GM12878 (cell line): ENCODE results near the gene ADCY2. TPM values are rescaled to one million over a fixed set of nuclear protein-coding genes. Genes with fewer than 3 reads are reported as not detected.

Source experiments
- ATAC-seq: fragments of 200-7000 bp; cut with Tn5 transposase; 3 replicates; pipeline ENCODE4 v1.9.1; 2020; ENCODE audit warnings: mild to moderate bottlenecking, moderate library complexity
- BruUV-seq: library from RNA; stranded (reverse); fragments of 400-500 nt; replicated peaks from 2 replicates; lab custom pipeline; 2021; lab: Mats Ljungman, UMichigan
- CTCF ChIA-PET: fragments of 300-600 bp; sonication (Branson Sonifier 250); formaldehyde crosslinking; extraction: SDS; loops from one replicate; lab custom pipeline; 2021; ENCODE audit warnings: inconsistent platforms; lab: Yijun Ruan, JAX
- POLR2A ChIA-PET: fragments of 350-600 bp; formaldehyde crosslinking; extraction: SDS; loops from one replicate; lab custom pipeline; 2021; ENCODE audit warnings: inconsistent platforms; lab: Charles Lee
- RAD21 ChIA-PET: fragments of 300-600 bp; sonication (Branson Sonifier 250); formaldehyde crosslinking; loops from one replicate; lab custom pipeline; 2023; ENCODE audit warnings: antibody characterized with exemption; ENCODE audit not compliant: unreplicated experiment; lab: Charles Lee
- SMC1A ChIA-PET: fragments of 300-600 bp; sonication (Branson Sonifier 250); formaldehyde crosslinking; loops from one replicate; lab custom pipeline; 2023; ENCODE audit not compliant: unreplicated experiment, uncharacterized antibody; lab: Charles Lee
- DNase-seq: peaks from one replicate; pipeline ENCODE4 v3.0.0-alpha.2; 2011; ENCODE audit warnings: low read depth, low spot score
- FAIRE-seq: peaks from 3 replicates; lab custom pipeline; 2011; peaks lifted over from hg19 to GRCh38; lab: Jason Lieb, UNC
- H2AFZ ChIP-seq: 2 replicates; pipeline ENCODE4 v1.6.0; 2011; ENCODE audit warnings: low read depth, low read length, control low read depth; ENCODE audit not compliant: control insufficient read depth
- H3K27ac ChIP-seq: 2 replicates; pipeline ENCODE4 v1.5.1; 2011; ENCODE audit warnings: control low read depth; ENCODE audit not compliant: control insufficient read depth, insufficient read depth
- H3K27me3 ChIP-seq, 2 experiments: replicated peaks in 1 of 2; 2 replicates each; pipeline versions ENCODE4 v1.6.0 to v1.6.1; 2011; ENCODE audit warnings: low read length in 1 of 2; ENCODE audit not compliant: control insufficient read depth in 2 of 2, insufficient read depth in 2 of 2
- H3K36me3 ChIP-seq, 2 experiments: 2 replicates each; pipeline ENCODE4 v1.5.1; 2011; ENCODE audit warnings: low read length in 1 of 2; ENCODE audit not compliant: control insufficient read depth in 2 of 2, insufficient read depth in 2 of 2
- H3K4me1 ChIP-seq: 2 replicates; pipeline ENCODE4 v1.6.1; 2011; ENCODE audit warnings: mild to moderate bottlenecking, low read length, moderate library complexity, mixed read lengths; ENCODE audit not compliant: control insufficient read depth, insufficient read depth
- H3K4me2 ChIP-seq: 2 replicates; pipeline ENCODE4 v1.6.0; 2011; ENCODE audit warnings: control low read depth; ENCODE audit not compliant: control insufficient read depth, insufficient read depth
- H3K4me3 ChIP-seq: fragments of 200-600 bp; sonication (generic); 2 replicates; pipeline ENCODE4 v1.5.1; 2016
- H3K79me2 ChIP-seq: 2 replicates; pipeline ENCODE4 v1.6.0; 2011; ENCODE audit warnings: low read length; ENCODE audit not compliant: control insufficient read depth, insufficient read depth
- H3K9ac ChIP-seq: 2 replicates; pipeline ENCODE4 v1.8.0; 2011; ENCODE audit warnings: low read length, control low read depth, mixed read lengths; ENCODE audit not compliant: control insufficient read depth, insufficient read depth
- H3K9me3 ChIP-seq: replicated peaks from 3 replicates; pipeline ENCODE4 v1.5.1; 2011; ENCODE audit warnings: mild to moderate bottlenecking, low read length; ENCODE audit not compliant: control insufficient read depth, insufficient read depth
- H4K20me1 ChIP-seq: 2 replicates; pipeline ENCODE4 v1.6.0; 2011; ENCODE audit not compliant: control insufficient read depth, insufficient read depth
- BHLHE40 ChIP-seq, 2 experiments: fragments of 450-650 bp in 1 of 2; IDR thresholded peaks; 2 replicates each; pipeline ENCODE4 v1.6.1; 2011 to 2017; ENCODE audit warnings: low read depth in 2 of 2, borderline replicate concordance in 1 of 2, improper control_type of control experiment in 1 of 2, low read length in 1 of 2, mild to moderate bottlenecking in 1 of 2
- CEBPB ChIP-seq, 2 experiments: fragments of 150-350 bp in 1 of 2; IDR thresholded peaks; 2 replicates each; pipeline ENCODE4 v1.6.1; 2012 to 2014; ENCODE audit warnings: low read depth in 2 of 2, low read length in 2 of 2, borderline replicate concordance in 1 of 2, inconsistent platforms in 1 of 2
- HCFC1 ChIP-seq: fragments of 150-350 bp; IDR thresholded peaks from 2 replicates; pipeline ENCODE4 v1.6.1; 2014; ENCODE audit warnings: low read length
- IKZF2 ChIP-seq, 2 experiments: fragments of 450-650 bp; IDR thresholded peaks; 2 replicates each; pipeline ENCODE4 v1.6.1; 2017; ENCODE audit warnings: mild to moderate bottlenecking in 2 of 2, moderate library complexity in 2 of 2
- IRF4 ChIP-seq: IDR thresholded peaks from 2 replicates; pipeline ENCODE4 v1.6.1; 2011; ENCODE audit warnings: low read depth, low read length
- KAT2A ChIP-seq: conservative IDR thresholded peaks from 2 replicates; pipeline ENCODE4 v1.6.1; 2011; ENCODE audit warnings: low read depth, low read length; ENCODE audit not compliant: control insufficient read depth
- MEF2A ChIP-seq: IDR thresholded peaks from 2 replicates; pipeline ENCODE4 v1.6.1; 2011; ENCODE audit warnings: low read depth, mild to moderate bottlenecking, low read length, moderate library complexity; ENCODE audit not compliant: insufficient read depth
- POLR2AphosphoS5 ChIP-seq: IDR thresholded peaks from 2 replicates; pipeline ENCODE4 v1.6.1; 2011; ENCODE audit warnings: mild to moderate bottlenecking, low read length, inconsistent platforms
- ZBED1 ChIP-seq: IDR thresholded peaks from 2 replicates; pipeline ENCODE4 v1.6.1; 2016; ENCODE audit warnings: borderline replicate concordance
- ZNF622 ChIP-seq: fragments of 450-650 bp; IDR thresholded peaks from 2 replicates; pipeline ENCODE4 v1.6.1; 2017; ENCODE audit warnings: mild to moderate bottlenecking, inconsistent platforms
- WGBS: methylation state at CpG from one replicate; pipeline ENCODE4 v1.1.6; 2016; ENCODE audit warnings: low lambda C conversion rate; ENCODE audit not compliant: insufficient replicate concordance, insufficient coverage; ENCODE audit errors: missing lambda C conversion rate; 5-methylcytosine and 5-hydroxymethylcytosine counted together
- in situ Hi-C: fragments of 300-500 bp; cut with MboI; formaldehyde crosslinking; loops from 9 replicates; pipeline ENCODE4 v1.14.3; 2018; ENCODE audit warnings: mixed read lengths
- intact Hi-C: fragments of 100-400 bp; cut with micrococcal nuclease; formaldehyde crosslinking; loops from one replicate; pipeline ENCODE4 v1.14.2; 2022; ENCODE audit not compliant: unreplicated experiment
- polyA plus RNA-seq, 11 experiments: library from polyadenylated mRNA; depleted of rRNA in 4 of 11; unstranded in 6 of 11; stranded (reverse) in 5 of 11; fragments of >200 nt; fragmentation: Nextera tagmentation in 4 of 11; fragmentation: Illumina TruSeq in 1 of 11; extraction: Ambion mirVana in 4 of 11; extraction: Trizol in 1 of 11; gene quantifications; 1 replicate in 1 of 11; 2 replicates in 10 of 11; pipeline versions ENCODE4 v1.2.1 to v1.2.3, GENCODE V29; 2011 to 2016; ENCODE audit warnings: inconsistent platforms in 2 of 11, missing spikeins in 2 of 11, low read depth in 1 of 11
- total RNA-seq, 4 experiments: library from RNA; depleted of rRNA in 3 of 4; stranded (reverse); fragments of >200 nt in 3 of 4; fragmentation: Illumina TruSeq in 1 of 4; extraction: Trizol in 1 of 4; gene quantifications; 2 replicates each; pipeline versions ENCODE4 v1.2.1 to v1.2.3, GENCODE V29; 2013 to 2021
- TF ChIP-seq, protein P1 (sequence below): fragments of 450-650 bp; IDR thresholded peaks from 2 replicates; pipeline ENCODE4 v1.6.1; 2016; ENCODE audit warnings: mild to moderate bottlenecking

The ADCY2 gene
- total and polyA plus RNA-seq, 10 of the 15 experiments (the other 5 are each of a cell fraction or from before 2014, with no cell fraction given), result 0.07 to 0.26 TPM; not detected in 8

- TF ChIP-seq CEBPB (IDR thresholded peaks at IDR 0.05; ENCODE audit: borderline replicate concordance in 1 of 2, low read depth in 2 of 2, low read length in 2 of 2), result no peak
- no peak for TF ChIP-seq ZBED1
- TF ChIP-seq HCFC1, result no peak
- TF ChIP-seq KAT2A, result no peak
- TF ChIP-seq, protein P1, sequence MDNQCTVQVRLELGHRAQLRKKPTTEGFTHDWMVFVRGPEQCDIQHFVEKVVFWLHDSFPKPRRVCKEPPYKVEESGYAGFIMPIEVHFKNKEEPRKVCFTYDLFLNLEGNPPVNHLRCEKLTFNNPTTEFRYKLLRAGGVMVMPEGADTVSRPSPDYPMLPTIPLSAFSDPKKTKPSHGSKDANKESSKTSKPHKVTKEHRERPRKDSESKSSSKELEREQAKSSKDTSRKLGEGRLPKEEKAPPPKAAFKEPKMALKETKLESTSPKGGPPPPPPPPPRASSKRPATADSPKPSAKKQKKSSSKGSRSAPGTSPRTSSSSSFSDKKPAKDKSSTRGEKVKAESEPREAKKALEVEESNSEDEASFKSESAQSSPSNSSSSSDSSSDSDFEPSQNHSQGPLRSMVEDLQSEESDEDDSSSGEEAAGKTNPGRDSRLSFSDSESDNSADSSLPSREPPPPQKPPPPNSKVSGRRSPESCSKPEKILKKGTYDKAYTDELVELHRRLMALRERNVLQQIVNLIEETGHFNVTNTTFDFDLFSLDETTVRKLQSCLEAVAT, result no peak
These were observed 68.2 kb downstream of the ADCY2 start (continued) for GRCh38 chr5:7464182-7464581.

DNA sequence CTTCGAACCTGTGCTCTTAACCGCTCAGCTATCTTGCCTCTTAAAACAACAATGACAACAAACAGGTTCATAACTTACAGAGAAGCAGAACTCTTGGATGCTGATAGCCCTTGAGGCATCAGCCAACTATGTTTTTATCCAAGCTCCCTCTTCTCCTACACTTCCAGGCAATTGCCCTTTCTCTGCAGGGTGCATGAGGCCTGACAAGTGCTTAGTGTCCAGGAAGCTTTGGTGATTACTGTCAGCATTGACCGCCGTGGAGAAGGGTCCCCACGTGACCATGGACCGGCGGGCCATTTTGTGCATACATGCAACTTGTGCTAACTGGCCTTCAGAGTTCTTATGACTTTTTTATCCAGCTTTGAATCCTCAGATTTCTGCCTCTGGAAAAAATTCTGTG, 71.2 kb downstream of the ADCY2 start:
- H3K27ac ChIP-seq, result no peak overlapping the region
- ChIA-PET POLR2A (no interaction called here), RAD21 (no interaction called here), SMC1A (no interaction called here), CTCF (no interaction called here)
- intact Hi-C loops, result no loop called here
- ATAC-seq (no peak), FAIRE-seq (no peak), DNase-seq (no peak)
- no peak overlapping the region for H3K4me2 ChIP-seq
- no peak for TF ChIP-seq IKZF2 (IDR thresholded peaks at IDR 0.05)
- TF ChIP-seq IRF4, result no peak
- no peak for TF ChIP-seq MEF2A
- TF ChIP-seq BHLHE40 (IDR thresholded peaks at IDR 0.05; ENCODE audit: borderline replicate concordance in 1 of 2, low read depth in 2 of 2, low read length in 1 of 2), result no peak
- TF ChIP-seq POLR2AphosphoS5, result no peak
- no peak for TF ChIP-seq HCFC1
- TF ChIP-seq ZNF622, result no peak
- no peaks in the 10 kb centered on the region for H4K20me1 ChIP-seq
- H3K36me3 ChIP-seq, result no peaks in the 10 kb centered on the region
- no peaks in the 10 kb centered on the region for H3K9me3 ChIP-seq
- H3K4me3 ChIP-seq, result no peak overlapping the region
- H3K4me1 ChIP-seq, result no peaks in the 10 kb centered on the region
- in situ Hi-C loops, result no loop called here
- WGBS, result 48% methylated on average over 7 of the region's 7 CpGs
- H3K79me2 ChIP-seq, result no peaks in the 10 kb centered on the region
- H2AFZ ChIP-seq, result no peak overlapping the region
- no peak overlapping the region for H3K9ac ChIP-seq
- no peaks in the 10 kb centered on the region for H3K27me3 ChIP-seq
- BruUV-seq, result no TSS peak
